ENCODE results near the gene MECR. TPM values are rescaled to one million over a fixed set of nuclear protein-coding genes. Genes with fewer than 3 reads are reported as not detected.
A peak's percentile ranks its signal among the peaks of the same experiment; 100 is the strongest.

Gene MECR
- total RNA-seq, 1 donor from 2014 or later = 19.7 TPM

GRCh38 chr1:29208442-29208841 is 22.3 kb downstream of the MECR start:
- no peak overlapping the region for H3K4me3 ChIP-seq (ENCODE audit: low read depth, low read length)
- DNase-seq (ENCODE audit: low read depth) = no peak
- TF ChIP-seq, protein P1, sequence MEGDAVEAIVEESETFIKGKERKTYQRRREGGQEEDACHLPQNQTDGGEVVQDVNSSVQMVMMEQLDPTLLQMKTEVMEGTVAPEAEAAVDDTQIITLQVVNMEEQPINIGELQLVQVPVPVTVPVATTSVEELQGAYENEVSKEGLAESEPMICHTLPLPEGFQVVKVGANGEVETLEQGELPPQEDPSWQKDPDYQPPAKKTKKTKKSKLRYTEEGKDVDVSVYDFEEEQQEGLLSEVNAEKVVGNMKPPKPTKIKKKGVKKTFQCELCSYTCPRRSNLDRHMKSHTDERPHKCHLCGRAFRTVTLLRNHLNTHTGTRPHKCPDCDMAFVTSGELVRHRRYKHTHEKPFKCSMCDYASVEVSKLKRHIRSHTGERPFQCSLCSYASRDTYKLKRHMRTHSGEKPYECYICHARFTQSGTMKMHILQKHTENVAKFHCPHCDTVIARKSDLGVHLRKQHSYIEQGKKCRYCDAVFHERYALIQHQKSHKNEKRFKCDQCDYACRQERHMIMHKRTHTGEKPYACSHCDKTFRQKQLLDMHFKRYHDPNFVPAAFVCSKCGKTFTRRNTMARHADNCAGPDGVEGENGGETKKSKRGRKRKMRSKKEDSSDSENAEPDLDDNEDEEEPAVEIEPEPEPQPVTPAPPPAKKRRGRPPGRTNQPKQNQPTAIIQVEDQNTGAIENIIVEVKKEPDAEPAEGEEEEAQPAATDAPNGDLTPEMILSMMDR (conservative IDR thresholded peaks at IDR 0.05; ENCODE audit: low read depth, low read length) = no peak

GRCh38 chr1:29202584-29203340 is 28.0 kb downstream of the MECR start:
- no peak overlapping the region for H3K4me3 ChIP-seq (ENCODE audit: low read depth, low read length)
- DNase-seq (ENCODE audit: low read depth) = peak; percentile 89
- TF ChIP-seq, protein P1 (conservative IDR thresholded peaks at IDR 0.05; ENCODE audit: low read depth, low read length) = peak; percentile 99

DNA sequence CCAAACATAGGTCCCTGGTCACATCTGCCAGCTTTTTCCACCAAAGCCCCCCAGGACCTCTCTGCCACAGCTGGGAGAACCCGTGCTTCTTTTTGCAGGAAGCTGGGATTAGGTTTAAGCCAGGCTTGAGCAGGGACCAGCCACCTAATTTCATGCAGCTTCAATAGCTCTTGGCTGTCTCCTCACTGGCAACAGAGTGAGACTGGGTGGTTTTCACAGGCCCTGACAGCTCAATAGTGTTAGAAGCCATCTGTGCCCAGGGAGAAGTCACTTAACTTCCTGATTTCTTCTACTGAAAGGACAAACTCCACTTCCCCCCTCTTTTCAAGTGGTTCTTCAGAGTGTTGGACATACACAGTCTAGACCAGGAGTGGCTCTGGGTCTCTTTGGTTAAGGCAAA is 28.7 kb downstream of the MECR start:
- no peak for DNase-seq (ENCODE audit: low read depth)
- TF ChIP-seq, protein P1 (conservative IDR thresholded peaks at IDR 0.05; ENCODE audit: low read depth, low read length) = no peak
- no peak overlapping the region for H3K4me3 ChIP-seq (ENCODE audit: low read depth, low read length)

DNA sequence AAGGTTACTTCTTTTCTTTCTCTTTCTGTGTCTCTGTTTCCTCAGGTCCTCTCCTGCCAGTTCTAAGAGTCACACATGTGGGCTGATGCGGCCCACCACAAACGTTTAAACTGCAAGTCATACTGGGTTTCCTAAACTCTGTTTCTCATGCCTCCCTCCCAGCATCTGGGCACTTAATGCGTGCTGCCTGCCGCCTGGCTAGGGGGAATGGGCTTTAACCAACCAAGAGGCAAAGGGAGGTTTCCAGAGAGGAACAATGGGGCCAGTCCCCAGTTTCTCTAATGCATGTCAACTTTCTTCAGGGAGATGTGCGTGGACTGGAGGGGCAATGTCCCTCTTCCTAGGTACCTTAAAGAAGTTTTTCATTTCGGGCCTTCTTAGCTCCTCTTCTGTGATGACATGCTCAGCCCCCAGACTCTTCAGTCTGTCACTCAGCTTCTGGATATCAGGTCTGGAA is 29.1 kb downstream of the MECR start:
- TF ChIP-seq, protein P1 (conservative IDR thresholded peaks at IDR 0.05; ENCODE audit: low read depth, low read length) = no peak
- no peak overlapping the region for H3K4me3 ChIP-seq (ENCODE audit: low read depth, low read length)
- no peak for DNase-seq (ENCODE audit: low read depth)

GRCh38 chr1:29200906-29201594 is 29.7 kb downstream of the MECR start:
- DNase-seq (ENCODE audit: low read depth) = no peak
- H3K4me3 ChIP-seq (ENCODE audit: low read depth, low read length) = no peak overlapping the region
- TF ChIP-seq, protein P1 (conservative IDR thresholded peaks at IDR 0.05; ENCODE audit: low read depth, low read length) = no peak

DNA sequence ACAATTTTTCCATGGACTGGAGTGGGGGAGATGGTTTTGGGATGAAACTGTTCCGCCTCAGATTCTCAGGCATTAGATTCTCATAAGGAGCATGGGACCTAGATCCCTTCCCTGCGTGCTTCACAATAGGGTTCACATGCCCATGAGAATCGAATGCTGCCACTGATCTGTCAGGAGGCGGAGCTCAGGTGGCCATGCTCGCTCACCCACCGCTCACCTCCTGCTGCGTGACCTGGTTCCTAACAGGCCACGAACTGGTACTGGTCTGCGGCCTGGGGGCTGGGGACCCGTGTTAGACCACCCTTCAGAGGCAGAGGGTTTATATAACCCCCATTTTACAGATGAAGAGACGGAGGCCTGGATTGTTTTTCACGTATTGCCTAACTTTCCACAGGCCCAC is 32.7 kb downstream of the MECR start:
- DNase-seq (ENCODE audit: low read depth) = no peak
- TF ChIP-seq, protein P1 (conservative IDR thresholded peaks at IDR 0.05; ENCODE audit: low read depth, low read length) = no peak
- no peak overlapping the region for H3K4me3 ChIP-seq (ENCODE audit: low read depth, low read length)
